ENCODE results near the gene ATP9B.
"Not testable (repeated sequence)": the region's sequence is repeated elsewhere in the genome, so short reads cannot be mapped to it uniquely, and the experiment has no call there.

DNA sequence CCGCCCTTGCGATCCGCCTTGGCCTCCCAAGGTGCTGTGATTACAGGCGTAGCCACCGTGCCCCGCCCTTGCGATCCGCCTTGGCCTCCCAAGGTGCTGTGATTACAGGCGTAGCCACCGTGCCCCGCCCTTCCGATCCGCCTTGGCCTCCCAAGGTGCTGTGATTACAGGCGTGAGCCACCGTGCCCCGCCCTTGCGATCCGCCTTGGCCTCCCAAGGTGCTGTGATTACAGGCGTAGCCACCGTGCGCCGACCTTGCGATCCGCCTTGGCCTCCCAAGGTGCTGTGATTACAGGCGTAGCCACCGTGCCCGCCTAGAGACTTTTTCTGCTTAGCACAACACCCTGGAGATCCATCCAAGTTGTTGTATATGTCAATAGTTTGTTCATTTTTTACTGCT is 103.1 kb downstream of the ATP9B start:
- TF ChIP-seq SUZ12 (IDR thresholded peaks at IDR 0.05; ENCODE audit: extremely low read depth, insufficient read depth, insufficient read length); ZNF274 (IDR thresholded peaks at IDR 0.05; ENCODE audit: low read depth, low read length): not testable (repeated sequence)
